ENCODE results near the gene INSRR. TPM values are rescaled to one million over a fixed set of nuclear protein-coding genes. Genes with fewer than 3 reads are reported as not detected.

The INSRR gene
- total and polyA plus RNA-seq, 2 of the 4 experiments (the other 2 are of a cell fraction): not detected

DNA sequence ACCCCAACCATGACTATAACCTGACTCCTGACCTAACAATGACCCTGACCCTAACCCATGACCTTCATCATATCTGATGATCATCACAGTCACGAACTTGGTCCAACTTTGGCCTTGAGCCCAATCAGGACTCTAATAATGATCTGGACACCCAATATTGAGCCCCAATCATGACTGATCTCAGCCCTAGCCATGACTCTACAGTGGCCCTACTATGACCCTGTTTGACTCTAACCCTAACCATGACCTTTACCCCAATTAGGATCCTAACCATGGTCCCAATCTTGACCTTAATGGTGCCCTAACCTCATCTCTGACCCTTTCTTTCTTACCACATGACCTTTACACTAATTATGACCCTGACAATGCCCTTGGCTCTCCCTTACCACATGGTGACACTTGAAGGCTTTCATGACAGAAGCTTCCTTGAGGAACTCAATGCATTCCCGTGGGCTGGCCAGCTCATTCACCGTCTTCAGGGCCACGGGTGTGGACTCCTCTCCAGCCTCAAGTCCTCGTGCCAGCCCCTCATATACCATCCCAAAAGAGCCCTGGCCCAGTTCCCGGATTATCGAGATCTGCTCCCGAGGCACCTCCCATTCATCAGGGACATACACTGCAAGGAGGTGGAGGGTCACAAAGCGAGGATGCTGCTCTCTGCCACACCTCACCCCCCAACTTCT, 16.2 kb downstream of the INSRR start:
- no peak overlapping the region for H3K4me3 ChIP-seq (ENCODE audit: insufficient read depth, low read depth, low read length)
- H3K27ac ChIP-seq (ENCODE audit: insufficient read depth, low read length): no peak overlapping the region
- TF ChIP-seq NFE2L2 (IDR thresholded peaks at IDR 0.05; ENCODE audit: low read depth, low read length) (no peak), MXI1 (IDR thresholded peaks at IDR 0.05; ENCODE audit: borderline replicate concordance, low read depth, low read length) (no peak), RFX5 (IDR thresholded peaks at IDR 0.05; ENCODE audit: low read depth, low read length) (no peak), RCOR1 (IDR thresholded peaks at IDR 0.05; ENCODE audit: insufficient replicate concordance, low read length) (no peak), MAZ (IDR thresholded peaks at IDR 0.05; ENCODE audit: borderline replicate concordance, low read depth, low read length) (no peak), FOS (IDR thresholded peaks at IDR 0.05; ENCODE audit: low read depth, low read length) (no peak), POLR2A (IDR thresholded peaks at IDR 0.05; ENCODE audit: low read depth, low read length) (no peak), BHLHE40 (IDR thresholded peaks at IDR 0.05; ENCODE audit: low read depth, low read length) (no peak), MAFK (IDR thresholded peaks at IDR 0.05; ENCODE audit: low read depth, low read length) (no peak), RAD21 (IDR thresholded peaks at IDR 0.05; ENCODE audit: low read length) (no peak), SMC3 (IDR thresholded peaks at IDR 0.05; ENCODE audit: low read depth, low read length) (no peak), CHD1 (IDR thresholded peaks at IDR 0.05; ENCODE audit: low read depth, low read length) (no peak), CEBPB (IDR thresholded peaks at IDR 0.05; ENCODE audit: low read depth, low read length) (no peak)
- TF ChIP-seq, protein P1, sequence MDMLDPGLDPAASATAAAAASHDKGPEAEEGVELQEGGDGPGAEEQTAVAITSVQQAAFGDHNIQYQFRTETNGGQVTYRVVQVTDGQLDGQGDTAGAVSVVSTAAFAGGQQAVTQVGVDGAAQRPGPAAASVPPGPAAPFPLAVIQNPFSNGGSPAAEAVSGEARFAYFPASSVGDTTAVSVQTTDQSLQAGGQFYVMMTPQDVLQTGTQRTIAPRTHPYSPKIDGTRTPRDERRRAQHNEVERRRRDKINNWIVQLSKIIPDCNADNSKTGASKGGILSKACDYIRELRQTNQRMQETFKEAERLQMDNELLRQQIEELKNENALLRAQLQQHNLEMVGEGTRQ (IDR thresholded peaks at IDR 0.05; ENCODE audit: low read depth, low read length): no peak
- TF ChIP-seq, protein P2, sequence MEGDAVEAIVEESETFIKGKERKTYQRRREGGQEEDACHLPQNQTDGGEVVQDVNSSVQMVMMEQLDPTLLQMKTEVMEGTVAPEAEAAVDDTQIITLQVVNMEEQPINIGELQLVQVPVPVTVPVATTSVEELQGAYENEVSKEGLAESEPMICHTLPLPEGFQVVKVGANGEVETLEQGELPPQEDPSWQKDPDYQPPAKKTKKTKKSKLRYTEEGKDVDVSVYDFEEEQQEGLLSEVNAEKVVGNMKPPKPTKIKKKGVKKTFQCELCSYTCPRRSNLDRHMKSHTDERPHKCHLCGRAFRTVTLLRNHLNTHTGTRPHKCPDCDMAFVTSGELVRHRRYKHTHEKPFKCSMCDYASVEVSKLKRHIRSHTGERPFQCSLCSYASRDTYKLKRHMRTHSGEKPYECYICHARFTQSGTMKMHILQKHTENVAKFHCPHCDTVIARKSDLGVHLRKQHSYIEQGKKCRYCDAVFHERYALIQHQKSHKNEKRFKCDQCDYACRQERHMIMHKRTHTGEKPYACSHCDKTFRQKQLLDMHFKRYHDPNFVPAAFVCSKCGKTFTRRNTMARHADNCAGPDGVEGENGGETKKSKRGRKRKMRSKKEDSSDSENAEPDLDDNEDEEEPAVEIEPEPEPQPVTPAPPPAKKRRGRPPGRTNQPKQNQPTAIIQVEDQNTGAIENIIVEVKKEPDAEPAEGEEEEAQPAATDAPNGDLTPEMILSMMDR (conservative IDR thresholded peaks at IDR 0.05; ENCODE audit: low read depth, low read length): no peak
- TF ChIP-seq, protein P3, sequence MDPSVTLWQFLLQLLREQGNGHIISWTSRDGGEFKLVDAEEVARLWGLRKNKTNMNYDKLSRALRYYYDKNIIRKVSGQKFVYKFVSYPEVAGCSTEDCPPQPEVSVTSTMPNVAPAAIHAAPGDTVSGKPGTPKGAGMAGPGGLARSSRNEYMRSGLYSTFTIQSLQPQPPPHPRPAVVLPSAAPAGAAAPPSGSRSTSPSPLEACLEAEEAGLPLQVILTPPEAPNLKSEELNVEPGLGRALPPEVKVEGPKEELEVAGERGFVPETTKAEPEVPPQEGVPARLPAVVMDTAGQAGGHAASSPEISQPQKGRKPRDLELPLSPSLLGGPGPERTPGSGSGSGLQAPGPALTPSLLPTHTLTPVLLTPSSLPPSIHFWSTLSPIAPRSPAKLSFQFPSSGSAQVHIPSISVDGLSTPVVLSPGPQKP (IDR thresholded peaks at IDR 0.05; ENCODE audit: borderline replicate concordance, low read depth, low read length): no peak
- H3K9me1 ChIP-seq (ENCODE audit: insufficient read depth, low read length): no peaks in the 10 kb centered on the region
- H4K5ac ChIP-seq (ENCODE audit: low read depth, low read length): no peak overlapping the region
- no peak for ATAC-seq (ENCODE audit: low read depth)
- no peak overlapping the region for H3K18ac ChIP-seq (ENCODE audit: low read depth, low read length)
- H2BK5ac ChIP-seq (ENCODE audit: low read depth, low read length, poor library complexity, severe bottlenecking): no peak overlapping the region
- no peak overlapping the region for H2AFZ ChIP-seq (replicated peaks; ENCODE audit: low read length, poor library complexity)
- POLR2A ChIA-PET (ENCODE audit: unreplicated experiment): no interaction called here
- in situ Hi-C loops (cut with MboI; ENCODE audit: low sequenced_read_pairs): no loop called here
- H3K27me3 ChIP-seq (ENCODE audit: control insufficient read depth, insufficient read depth, low read length): peaks cover 84% of the 10 kb centered on the region
- no peak for DNase-seq
- no peak overlapping the region for H4K91ac ChIP-seq (ENCODE audit: insufficient read depth, low read depth, low read length)
- no peaks in the 10 kb centered on the region; the same call in 1 of the 2 replicates for H3K4me1 ChIP-seq (ENCODE audit: control insufficient read depth, insufficient read depth, low read length)
- no peak overlapping the region for H2AK5ac ChIP-seq (ENCODE audit: low read depth, low read length)
- H2AK9ac ChIP-seq (replicated peaks; ENCODE audit: low read depth, low read length, poor library complexity): no peak overlapping the region
- H3K14ac ChIP-seq (replicated peaks; ENCODE audit: low read depth, low read length): no peak overlapping the region
- no peak overlapping the region for H3K9ac ChIP-seq (ENCODE audit: low read depth, low read length)
- H3K79me1 ChIP-seq (ENCODE audit: low read depth in 1 of 2, low read length in 2 of 2): no peaks in the 10 kb centered on the region
- no peak overlapping the region for H4K8ac ChIP-seq (ENCODE audit: low read depth in 2 of 2, low read length in 2 of 2)
- BruUV-seq (replicated peaks): no TSS peak
- intact Hi-C loops (cut with micrococcal nuclease): no loop called here
- no peak overlapping the region for H3K4me2 ChIP-seq (ENCODE audit: low read depth, low read length)
- no peak overlapping the region for H2BK15ac ChIP-seq (ENCODE audit: low read depth, low read length)
- no peaks in the 10 kb centered on the region; the same call in none of the 2 replicates for H4K20me1 ChIP-seq (ENCODE audit: insufficient read depth, low read length)
- no peaks in the 10 kb centered on the region; the same call in 1 of the 2 replicates for H3K9me3 ChIP-seq (ENCODE audit: control insufficient read depth, insufficient read depth, low read length)
- H3K36me3 ChIP-seq (ENCODE audit: control insufficient read depth, insufficient read depth, low read length): no peaks in the 10 kb centered on the region
- no peak overlapping the region for H3K56ac ChIP-seq (ENCODE audit: extremely low read depth, insufficient read depth, low read length)
- dilution Hi-C loops (cut with HindIII; ENCODE audit: low sequenced_read_pairs, unreplicated experiment): no loop called here
- H2BK120ac ChIP-seq (ENCODE audit: low read depth, low read length): no peak overlapping the region
- CTCF ChIA-PET: no interaction called here
- WGBS, 2 experiments (ENCODE audit: extremely low coverage in 2 of 2, insufficient read length in 1 of 2): 60% methylated on average over 1 of the region's 9 CpGs; no CpG with 5 or more reads in 1 of the 2 experiments
- H2BK20ac ChIP-seq (ENCODE audit: low read depth, low read length): no peak overlapping the region
- H3K4ac ChIP-seq (ENCODE audit: low read depth, low read length): no peak overlapping the region
- no peak overlapping the region for H3K23ac ChIP-seq (ENCODE audit: low read depth, low read length)

Data from IMR-90 (cell line).